GM12892 (cell line): Measurements from ENCODE around the gene ZCCHC7.
A peak's percentile ranks its signal among the peaks of the same experiment; 100 is the strongest.

ENCODE experiments used
- DNase-seq: peaks from one replicate; pipeline ENCODE4 v3.0.0; 2011; ENCODE audit not compliant: insufficient read length
- FAIRE-seq: peaks from 2 replicates; lab custom pipeline; 2011; peaks lifted over from hg19 to GRCh38; lab: Jason Lieb, UNC
- POLR2A ChIP-seq: IDR thresholded peaks from 2 replicates; pipeline ENCODE4 v1.6.1; 2011; ENCODE audit warnings: low read depth, low read length, control low read depth
- POLR2AphosphoS5 ChIP-seq: IDR thresholded peaks from 2 replicates; pipeline ENCODE4 v1.6.1; 2011; ENCODE audit warnings: low read depth, low read length, control low read depth
- TAF1 ChIP-seq: IDR thresholded peaks from 2 replicates; pipeline ENCODE4 v1.6.1; 2011; ENCODE audit warnings: low read depth, mild to moderate bottlenecking, control low read depth, low read length, borderline replicate concordance

The ZCCHC7 gene

GRCh38 chr9:37246826-37247225, 126.5 kb downstream of the ZCCHC7 start:
- FAIRE-seq (no peak), DNase-seq (no peak)
- no peak for TF ChIP-seq POLR2A
- TF ChIP-seq TAF1, result no peak
- TF ChIP-seq POLR2AphosphoS5, result no peak

- FAIRE-seq, result no peak
- no peak for DNase-seq
- TF ChIP-seq TAF1, result no peak
- no peak for TF ChIP-seq POLR2A
- no peak for TF ChIP-seq POLR2AphosphoS5
Measured at GRCh38 chr9:37248651-37249163, 128.3 kb downstream of the ZCCHC7 start.

GRCh38 chr9:37251452-37251851, 131.1 kb downstream of the ZCCHC7 start:
- FAIRE-seq, result peak; percentile 57
- no peak for TF ChIP-seq POLR2AphosphoS5
- no peak for TF ChIP-seq POLR2A
- TF ChIP-seq TAF1, result no peak
- no peak for DNase-seq

- TF ChIP-seq TAF1, result no peak
- TF ChIP-seq POLR2A, result no peak
- no peak for TF ChIP-seq POLR2AphosphoS5
- DNase-seq (no peak), FAIRE-seq (peak; percentile 46)
Measured at GRCh38 chr9:37253377-37253937, 133.1 kb downstream of the ZCCHC7 start.

GRCh38 chr9:37255187-37255586, 134.8 kb downstream of the ZCCHC7 start:
- FAIRE-seq (no peak), DNase-seq (no peak)
- no peak for TF ChIP-seq TAF1
- no peak for TF ChIP-seq POLR2AphosphoS5
- TF ChIP-seq POLR2A, result no peak

GRCh38 chr9:37255944-37256862, 135.8 kb downstream of the ZCCHC7 start:
- no peak for TF ChIP-seq POLR2AphosphoS5
- no peak for TF ChIP-seq POLR2A
- TF ChIP-seq TAF1, result no peak
- FAIRE-seq, result peak; percentile 38
- DNase-seq, result no peak

- no peak for TF ChIP-seq POLR2AphosphoS5
- no peak for TF ChIP-seq POLR2A
- no peak for TF ChIP-seq TAF1
- DNase-seq, result no peak
- no peak for FAIRE-seq
Measured at GRCh38 chr9:37259951-37260350, 139.6 kb downstream of the ZCCHC7 start.

- DNase-seq, result no peak
- TF ChIP-seq TAF1 (no peak), POLR2AphosphoS5 (no peak), POLR2A (no peak)
- no peak for FAIRE-seq
Measured at GRCh38 chr9:37262410-37262809, 142.0 kb downstream of the ZCCHC7 start.

- DNase-seq (no peak), FAIRE-seq (peak; percentile 33)
- TF ChIP-seq POLR2A, result no peak
- TF ChIP-seq TAF1, result no peak
- TF ChIP-seq POLR2AphosphoS5, result no peak
Measured at GRCh38 chr9:37264539-37264938, 144.2 kb downstream of the ZCCHC7 start.

GRCh38 chr9:37266630-37267029, 146.3 kb downstream of the ZCCHC7 start:
- FAIRE-seq (no peak), DNase-seq (no peak)
- TF ChIP-seq TAF1 (no peak), POLR2AphosphoS5 (no peak), POLR2A (no peak)

- no peak for FAIRE-seq
- DNase-seq, result no peak
- TF ChIP-seq POLR2AphosphoS5 (no peak), POLR2A (no peak), TAF1 (no peak)
Measured at GRCh38 chr9:37269221-37269620, 148.8 kb downstream of the ZCCHC7 start.

GRCh38 chr9:37271679-37272078, 151.3 kb downstream of the ZCCHC7 start:
- DNase-seq (no peak), FAIRE-seq (no peak)
- TF ChIP-seq POLR2A (no peak), TAF1 (no peak), POLR2AphosphoS5 (no peak)

GRCh38 chr9:37273595-37273994, 153.2 kb downstream of the ZCCHC7 start:
- no peak for FAIRE-seq
- DNase-seq, result no peak
- TF ChIP-seq POLR2A (no peak), POLR2AphosphoS5 (no peak), TAF1 (no peak)
